Stomach (tissue), 4 donors: ENCODE results near the gene FGF14.

Experiments
- EP300 ChIP-seq: sonication (generic); formaldehyde crosslinking; IDR thresholded peaks from one replicate; pipeline ENCODE4 v1.6.1; 2017; ENCODE audit warnings: antibody characterized with exemption
- POLR2A ChIP-seq, 4 donors: fragments of 450-650 bp; IDR thresholded peaks; one replicate each; pipeline ENCODE4 v1.6.1; 2016; ENCODE audit warnings: antibody characterized with exemption in 4 of 4, control low read depth in 2 of 4, mild to moderate bottlenecking in 1 of 4, moderate library complexity in 1 of 4
- POLR2AphosphoS5 ChIP-seq, 3 donors: sonication (generic); formaldehyde crosslinking; IDR thresholded peaks; one replicate each; pipeline ENCODE4 v1.6.1; 2016; ENCODE audit warnings: antibody characterized with exemption in 3 of 3
- TF ChIP-seq, protein P1 (sequence below), 7 experiments: fragments of 450-650 bp in 4 of 7; fragments of 200-600 bp in 3 of 7; sonication (generic) in 3 of 7; IDR thresholded peaks; one replicate each; pipeline ENCODE4 v1.5.1; 2016 to 2019; ENCODE audit warnings: antibody characterized with exemption in 7 of 7, control low read depth in 2 of 7, mild to moderate bottlenecking in 1 of 7

DNA sequence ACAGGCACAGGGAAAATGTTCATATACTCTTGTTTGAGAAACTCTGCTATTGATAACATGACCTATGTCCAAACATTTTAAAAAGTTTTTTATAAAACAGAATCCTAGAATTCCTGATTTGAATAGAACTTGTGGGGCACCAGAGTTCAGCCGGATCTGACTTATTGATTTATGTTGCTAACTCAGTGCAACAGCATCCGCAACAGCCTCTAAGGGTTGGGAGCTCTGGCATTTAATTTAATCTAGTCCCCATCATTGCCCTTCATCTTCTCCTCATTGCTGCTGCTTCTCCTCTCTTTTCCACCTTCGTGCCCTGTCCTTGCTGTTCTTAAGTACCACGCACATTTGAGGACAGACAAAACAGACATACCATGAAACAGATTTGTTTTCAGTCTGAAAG is 214.5 kb downstream of the FGF14 start:
- TF ChIP-seq, protein P1, sequence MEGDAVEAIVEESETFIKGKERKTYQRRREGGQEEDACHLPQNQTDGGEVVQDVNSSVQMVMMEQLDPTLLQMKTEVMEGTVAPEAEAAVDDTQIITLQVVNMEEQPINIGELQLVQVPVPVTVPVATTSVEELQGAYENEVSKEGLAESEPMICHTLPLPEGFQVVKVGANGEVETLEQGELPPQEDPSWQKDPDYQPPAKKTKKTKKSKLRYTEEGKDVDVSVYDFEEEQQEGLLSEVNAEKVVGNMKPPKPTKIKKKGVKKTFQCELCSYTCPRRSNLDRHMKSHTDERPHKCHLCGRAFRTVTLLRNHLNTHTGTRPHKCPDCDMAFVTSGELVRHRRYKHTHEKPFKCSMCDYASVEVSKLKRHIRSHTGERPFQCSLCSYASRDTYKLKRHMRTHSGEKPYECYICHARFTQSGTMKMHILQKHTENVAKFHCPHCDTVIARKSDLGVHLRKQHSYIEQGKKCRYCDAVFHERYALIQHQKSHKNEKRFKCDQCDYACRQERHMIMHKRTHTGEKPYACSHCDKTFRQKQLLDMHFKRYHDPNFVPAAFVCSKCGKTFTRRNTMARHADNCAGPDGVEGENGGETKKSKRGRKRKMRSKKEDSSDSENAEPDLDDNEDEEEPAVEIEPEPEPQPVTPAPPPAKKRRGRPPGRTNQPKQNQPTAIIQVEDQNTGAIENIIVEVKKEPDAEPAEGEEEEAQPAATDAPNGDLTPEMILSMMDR (IDR thresholded peaks at IDR 0.05), result no peak
- TF ChIP-seq EP300 (no peak), POLR2AphosphoS5 (IDR thresholded peaks at IDR 0.05) (no peak), POLR2A (IDR thresholded peaks at IDR 0.05) (no peak)
